HepG2 (cell line): ENCODE data around the gene DNAI4. TPM values are rescaled to one million over a fixed set of nuclear protein-coding genes. Genes with fewer than 3 reads are reported as not detected.

Experiments used
- AHR ChIP-seq: IDR thresholded peaks from 2 replicates; pipeline ENCODE4 v1.6.1; 2018; ENCODE audit warnings: missing genetic modification reagents, missing compliant biosample characterization
- CHCHD3 ChIP-seq: sonication (generic); formaldehyde crosslinking; IDR thresholded peaks from 2 replicates; pipeline ENCODE4 v1.8.0; 2022; ENCODE audit warnings: mild to moderate bottlenecking, missing genetic modification reagents, moderate library complexity
- ELF3 ChIP-seq: IDR thresholded peaks from 2 replicates; pipeline ENCODE4 v1.6.1; 2016; ENCODE audit warnings: missing genetic modification reagents, missing compliant biosample characterization
- HCFC1 ChIP-seq: fragments of 150-350 bp; IDR thresholded peaks from 2 replicates; pipeline ENCODE4 v1.6.1; 2014; ENCODE audit warnings: low read depth, low read length
- HDAC1 ChIP-seq: sonication (generic); formaldehyde crosslinking; IDR thresholded peaks from 2 replicates; pipeline ENCODE4 v1.5.1; 2020; ENCODE audit warnings: mild to moderate bottlenecking, missing genetic modification reagents
- IKZF4 ChIP-seq: sonication (generic); formaldehyde crosslinking; IDR thresholded peaks from 2 replicates; pipeline ENCODE4 v1.5.1; 2020; ENCODE audit warnings: borderline replicate concordance, mild to moderate bottlenecking, low read depth, missing genetic modification reagents; ENCODE audit errors: not compliant biosample characterization
- IRX3 ChIP-seq: sonication (generic); formaldehyde crosslinking; IDR thresholded peaks from 2 replicates; pipeline ENCODE4 v1.8.1; 2023; ENCODE audit warnings: mild to moderate bottlenecking, low read depth, missing genetic modification reagents, borderline replicate concordance
- MTF1 ChIP-seq: sonication (generic); formaldehyde crosslinking; IDR thresholded peaks from 2 replicates; pipeline ENCODE4 v1.5.0; 2020; ENCODE audit warnings: missing genetic modification reagents
- NCOA5 ChIP-seq: sonication (generic); formaldehyde crosslinking; IDR thresholded peaks from 2 replicates; pipeline ENCODE4 v1.4.0; 2020; ENCODE audit warnings: missing genetic modification reagents
- POLR2AphosphoS2 ChIP-seq: IDR thresholded peaks from 2 replicates; pipeline ENCODE4 v1.6.1; 2011; ENCODE audit warnings: low read depth, low read length, improper control_type of control experiment
- RFX1 ChIP-seq: fragments of 450-650 bp; IDR thresholded peaks from 2 replicates; pipeline ENCODE4 v1.6.1; 2017
- SAP130 ChIP-seq: IDR thresholded peaks from 2 replicates; pipeline ENCODE4 v1.6.1; 2016; ENCODE audit warnings: low read depth
- SATB2 ChIP-seq: sonication (generic); formaldehyde crosslinking; IDR thresholded peaks from 2 replicates; pipeline ENCODE4 v1.5.0; 2020; ENCODE audit warnings: missing genetic modification reagents
- SIX1 ChIP-seq: sonication (generic); formaldehyde crosslinking; IDR thresholded peaks from 2 replicates; pipeline ENCODE4 v1.4.0; 2020; ENCODE audit warnings: missing genetic modification reagents, borderline replicate concordance
- YEATS4 ChIP-seq: sonication (generic); formaldehyde crosslinking; IDR thresholded peaks from 2 replicates; pipeline ENCODE4 v1.4.0; 2020; ENCODE audit warnings: missing genetic modification reagents, borderline replicate concordance
- ZC3H4 ChIP-seq: sonication (generic); formaldehyde crosslinking; IDR thresholded peaks from 2 replicates; pipeline ENCODE4 v1.4.0; 2020; ENCODE audit warnings: missing genetic modification reagents, borderline replicate concordance
- ZFP36L2 ChIP-seq: sonication (generic); formaldehyde crosslinking; IDR thresholded peaks from 2 replicates; pipeline ENCODE4 v1.4.0; 2020; ENCODE audit warnings: missing genetic modification reagents
- ZFX ChIP-seq: sonication (generic); formaldehyde crosslinking; IDR thresholded peaks from 2 replicates; pipeline ENCODE4 v1.4.0; 2020; ENCODE audit warnings: mild to moderate bottlenecking, low read depth, missing genetic modification reagents, moderate library complexity
- ZNF326 ChIP-seq: sonication (generic); formaldehyde crosslinking; IDR thresholded peaks from 2 replicates; pipeline ENCODE4 v1.4.0; 2020; ENCODE audit warnings: missing genetic modification reagents, borderline replicate concordance
- ZNF337 ChIP-seq: sonication (generic); formaldehyde crosslinking; IDR thresholded peaks from 2 replicates; pipeline ENCODE4 v1.5.1; 2020; ENCODE audit warnings: missing genetic modification reagents, low read depth, mild to moderate bottlenecking, borderline replicate concordance
- ZNF354B ChIP-seq: sonication (generic); formaldehyde crosslinking; IDR thresholded peaks from 2 replicates; pipeline ENCODE4 v1.8.0; 2022; ENCODE audit warnings: mild to moderate bottlenecking, missing genetic modification reagents
- ZNF546 ChIP-seq: sonication (generic); formaldehyde crosslinking; conservative IDR thresholded peaks from 2 replicates; pipeline ENCODE4 v1.8.1; 2023; ENCODE audit warnings: mild to moderate bottlenecking, missing genetic modification reagents
- ZNF547 ChIP-seq: sonication (generic); formaldehyde crosslinking; IDR thresholded peaks from 2 replicates; pipeline ENCODE4 v1.5.1; 2020; ENCODE audit warnings: mild to moderate bottlenecking, missing genetic modification reagents
- ZNF768 ChIP-seq: sonication (generic); formaldehyde crosslinking; IDR thresholded peaks from 2 replicates; pipeline ENCODE4 v1.4.0; 2020; ENCODE audit warnings: missing genetic modification reagents
- ZNF772 ChIP-seq: sonication (generic); formaldehyde crosslinking; IDR thresholded peaks from 2 replicates; pipeline ENCODE4 v1.5.0; 2020; ENCODE audit warnings: mild to moderate bottlenecking, missing genetic modification reagents
- polyA plus RNA-seq, 8 experiments: library from polyadenylated mRNA; depleted of rRNA in 3 of 8; stranded (reverse) in 7 of 8; unstranded in 1 of 8; fragments of >200 nt; fragmentation: Illumina TruSeq in 4 of 8; extraction: Trizol in 4 of 8; gene quantifications; 2 replicates each; pipeline versions ENCODE4 v1.2.1 to v1.2.3, GENCODE V29; 2011 to 2016; ENCODE audit warnings: low read depth in 4 of 8, missing spikeins in 1 of 8, mixed read lengths in 1 of 8; ENCODE audit not compliant: insufficient read depth in 1 of 8
- total RNA-seq, 5 experiments: library from RNA; depleted of rRNA; stranded (reverse); fragments of >200 nt; fragmentation: Illumina TruSeq; extraction: Trizol; gene quantifications; 2 replicates each; pipeline ENCODE4 v1.2.3, GENCODE V29; 2016; ENCODE audit warnings: low read depth in 1 of 5
- TF ChIP-seq, protein P1 (sequence below): sonication (generic); formaldehyde crosslinking; IDR thresholded peaks from 2 replicates; pipeline ENCODE4 v1.4.0; 2020; ENCODE audit warnings: missing genetic modification reagents
- TF ChIP-seq, protein P2 (sequence below): IDR thresholded peaks from 2 replicates; pipeline ENCODE4 v1.6.1; 2016
- TF ChIP-seq, protein P3 (sequence below): IDR thresholded peaks from 2 replicates; pipeline ENCODE4 v1.6.1; 2016; ENCODE audit warnings: missing compliant biosample characterization, missing genetic modification reagents, borderline replicate concordance
- TF ChIP-seq, protein P4 (sequence below): IDR thresholded peaks from 2 replicates; pipeline ENCODE4 v1.6.1; 2016; ENCODE audit warnings: missing biosample characterization, missing genetic modification reagents, low read depth

Gene DNAI4
- total and polyA plus RNA-seq, 2 of the 13 experiments (the other 11 are each of a cell fraction or from before 2014, with no cell fraction given), result 0.04 to 0.08 TPM

DNA sequence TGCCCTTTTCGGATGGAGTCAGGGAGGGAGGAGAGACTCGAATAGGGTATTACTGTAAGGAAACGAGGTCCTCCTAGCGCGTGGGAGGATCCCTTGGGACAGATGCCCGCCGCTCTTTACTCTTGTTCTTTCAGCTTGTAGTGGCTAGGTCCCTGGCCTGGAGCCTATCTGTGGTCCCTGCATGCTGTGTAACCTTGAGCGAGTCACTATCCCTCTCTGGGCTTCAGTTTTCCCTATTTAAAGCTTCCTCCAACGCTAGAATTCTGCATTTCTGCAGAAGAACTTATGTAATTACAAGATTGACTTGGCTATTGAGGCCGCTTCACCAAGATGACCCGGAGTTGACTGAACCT lies 878 bp upstream of the DNAI4 start (continued):
- no peak for TF ChIP-seq ZNF337 (CRISPR knock-in tag)
- TF ChIP-seq YEATS4 (CRISPR knock-in tag), result no peak
- TF ChIP-seq SATB2, result no peak
- TF ChIP-seq ZNF768, result peak; percentile 99
- TF ChIP-seq IRX3 (CRISPR knock-in tag), result no peak
- no peak for TF ChIP-seq SIX1
- TF ChIP-seq ZNF354B (CRISPR knock-in tag), result no peak
- TF ChIP-seq AHR (CRISPR knock-in tag), result no peak
- TF ChIP-seq ZNF546, result 0 out of 2 replicates have a peak, but pooled peaks have one; percentile 10
- no peak for TF ChIP-seq ZNF326 (CRISPR knock-in tag)
- no peak for TF ChIP-seq CHCHD3 (CRISPR knock-in tag)
- no peak for TF ChIP-seq ZFP36L2
- no peak for TF ChIP-seq NCOA5 (CRISPR knock-in tag)
- no peak for TF ChIP-seq HCFC1
- no peak for TF ChIP-seq SAP130 (CRISPR knock-in tag)
- TF ChIP-seq, protein P1, sequence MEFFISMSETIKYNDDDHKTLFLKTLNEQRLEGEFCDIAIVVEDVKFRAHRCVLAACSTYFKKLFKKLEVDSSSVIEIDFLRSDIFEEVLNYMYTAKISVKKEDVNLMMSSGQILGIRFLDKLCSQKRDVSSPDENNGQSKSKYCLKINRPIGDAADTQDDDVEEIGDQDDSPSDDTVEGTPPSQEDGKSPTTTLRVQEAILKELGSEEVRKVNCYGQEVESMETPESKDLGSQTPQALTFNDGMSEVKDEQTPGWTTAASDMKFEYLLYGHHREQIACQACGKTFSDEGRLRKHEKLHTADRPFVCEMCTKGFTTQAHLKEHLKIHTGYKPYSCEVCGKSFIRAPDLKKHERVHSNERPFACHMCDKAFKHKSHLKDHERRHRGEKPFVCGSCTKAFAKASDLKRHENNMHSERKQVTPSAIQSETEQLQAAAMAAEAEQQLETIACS (CRISPR knock-in tag), result peak; percentile 9; the same call in 1 of the 2 replicates
- TF ChIP-seq RFX1, result no peak
- no peak for TF ChIP-seq MTF1 (CRISPR knock-in tag)
- TF ChIP-seq IKZF4, result no peak
- TF ChIP-seq, protein P2, sequence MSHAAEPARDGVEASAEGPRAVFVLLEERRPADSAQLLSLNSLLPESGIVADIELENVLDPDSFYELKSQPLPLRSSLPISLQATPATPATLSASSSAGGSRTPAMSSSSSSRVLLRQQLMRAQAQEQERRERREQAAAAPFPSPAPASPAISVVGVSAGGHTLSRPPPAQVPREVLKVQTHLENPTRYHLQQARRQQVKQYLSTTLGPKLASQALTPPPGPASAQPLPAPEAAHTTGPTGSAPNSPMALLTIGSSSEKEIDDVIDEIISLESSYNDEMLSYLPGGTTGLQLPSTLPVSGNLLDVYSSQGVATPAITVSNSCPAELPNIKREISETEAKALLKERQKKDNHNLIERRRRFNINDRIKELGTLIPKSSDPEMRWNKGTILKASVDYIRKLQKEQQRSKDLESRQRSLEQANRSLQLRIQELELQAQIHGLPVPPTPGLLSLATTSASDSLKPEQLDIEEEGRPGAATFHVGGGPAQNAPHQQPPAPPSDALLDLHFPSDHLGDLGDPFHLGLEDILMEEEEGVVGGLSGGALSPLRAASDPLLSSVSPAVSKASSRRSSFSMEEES, result no peak
- TF ChIP-seq ELF3, result no peak
- no peak for TF ChIP-seq ZFX (CRISPR knock-in tag)
- TF ChIP-seq, protein P3, sequence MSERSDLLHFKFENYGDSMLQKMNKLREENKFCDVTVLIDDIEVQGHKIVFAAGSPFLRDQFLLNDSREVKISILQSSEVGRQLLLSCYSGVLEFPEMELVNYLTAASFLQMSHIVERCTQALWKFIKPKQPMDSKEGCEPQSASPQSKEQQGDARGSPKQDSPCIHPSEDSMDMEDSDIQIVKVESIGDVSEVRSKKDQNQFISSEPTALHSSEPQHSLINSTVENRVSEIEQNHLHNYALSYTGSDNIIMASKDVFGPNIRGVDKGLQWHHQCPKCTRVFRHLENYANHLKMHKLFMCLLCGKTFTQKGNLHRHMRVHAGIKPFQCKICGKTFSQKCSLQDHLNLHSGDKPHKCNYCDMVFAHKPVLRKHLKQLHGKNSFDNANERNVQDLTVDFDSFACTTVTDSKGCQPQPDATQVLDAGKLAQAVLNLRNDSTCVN (CRISPR knock-in tag), result peak; percentile 17; the same call in 1 of the 2 replicates
- TF ChIP-seq HDAC1 (CRISPR knock-in tag), result 0 out of 2 replicates have a peak, but pooled peaks have one; percentile 15
- TF ChIP-seq, protein P4, sequence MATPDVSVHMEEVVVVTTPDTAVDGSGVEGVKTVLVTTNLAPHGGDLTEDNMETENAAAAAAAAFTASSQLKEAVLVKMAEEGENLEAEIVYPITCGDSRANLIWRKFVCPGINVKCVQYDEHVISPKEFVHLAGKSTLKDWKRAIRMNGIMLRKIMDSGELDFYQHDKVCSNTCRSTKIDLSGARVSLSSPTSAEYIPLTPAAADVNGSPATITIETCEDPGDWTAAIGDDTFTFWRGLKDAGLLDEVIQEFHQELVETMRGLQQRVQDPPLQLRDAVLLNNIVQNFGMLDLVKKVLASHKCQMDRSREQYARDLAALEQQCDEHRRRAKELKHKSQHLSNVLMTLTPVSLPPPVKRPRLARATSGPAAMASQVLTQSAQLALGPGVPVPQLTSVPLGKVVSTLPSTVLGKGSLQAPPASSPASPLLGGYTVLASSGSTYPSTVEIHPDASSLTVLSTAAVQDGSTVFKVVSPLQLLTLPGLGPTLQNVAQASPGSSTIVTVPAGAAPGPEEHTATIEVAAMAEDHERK, result no peak
- 0 out of 2 replicates have a peak, but pooled peaks have one; percentile 1 for TF ChIP-seq ZNF547 (CRISPR knock-in tag)
- 0 out of 2 replicates have a peak, but pooled peaks have one; percentile 31 for TF ChIP-seq ZC3H4
- peak; percentile 8; the same call in 1 of the 2 replicates for TF ChIP-seq ZNF772 (CRISPR knock-in tag)
- TF ChIP-seq POLR2AphosphoS2, result no peak
